H1 (cell line): ENCODE data around the gene ATM. TPM values are rescaled to one million over a fixed set of nuclear protein-coding genes. Genes with fewer than 3 reads are reported as not detected.

Experiments used
- CTCF ChIA-PET: fragments of 300-600 bp; sonication (Branson Sonifier 250); formaldehyde crosslinking; loops from one replicate; lab custom pipeline; 2021; ENCODE audit not compliant: partially characterized antibody; lab: Charles Lee
- POLR2A ChIA-PET: fragments of 300-600 bp; sonication (Branson Sonifier 250); formaldehyde crosslinking; loops from one replicate; lab custom pipeline; 2021; ENCODE audit warnings: inconsistent platforms; ENCODE audit not compliant: partially characterized antibody; lab: Charles Lee
- DNase-seq, 2 experiments: peaks; one replicate each; pipeline versions ENCODE4 v3.0.0 to v3.0.0-alpha.2; 2010 to 2022; ENCODE audit warnings: low spot score in 2 of 2, low read depth in 1 of 2, mixed read lengths in 1 of 2
- FAIRE-seq: peaks from 2 replicates; lab custom pipeline; 2011; peaks lifted over from hg19 to GRCh38; lab: Jason Lieb, UNC
- H2AFZ ChIP-seq: 2 replicates; pipeline ENCODE4 v1.8.1; 2012; ENCODE audit warnings: low read length, inconsistent platforms
- H2AK5ac ChIP-seq: 2 replicates; pipeline ENCODE4 v1.6.1; 2013; ENCODE audit warnings: low read depth, low read length
- H2BK120ac ChIP-seq: replicated peaks from 2 replicates; pipeline ENCODE3; 2013; ENCODE audit warnings: low read depth, low read length, inconsistent platforms
- H2BK12ac ChIP-seq: 2 replicates; pipeline ENCODE4 v1.6.1; 2013; ENCODE audit warnings: low read depth, low read length
- H2BK15ac ChIP-seq: 2 replicates; pipeline ENCODE4 v1.6.1; 2013; ENCODE audit warnings: low read length
- H2BK20ac ChIP-seq: 2 replicates; pipeline ENCODE4 v1.6.1; 2013; ENCODE audit warnings: low read length
- H2BK5ac ChIP-seq: 2 replicates; pipeline ENCODE4 v1.6.1; 2013; ENCODE audit warnings: low read depth, low read length
- H3K14ac ChIP-seq: 2 replicates; pipeline ENCODE4 v1.6.1; 2013; ENCODE audit warnings: inconsistent platforms; ENCODE audit not compliant: insufficient read length
- H3K18ac ChIP-seq: 2 replicates; pipeline ENCODE4 v1.6.1; 2013; ENCODE audit warnings: low read length; ENCODE audit errors: extremely low read depth
- H3K23ac ChIP-seq: 2 replicates; pipeline ENCODE4 v1.6.1; 2013; ENCODE audit warnings: inconsistent platforms; ENCODE audit not compliant: insufficient read length
- H3K23me2 ChIP-seq: 2 replicates; pipeline ENCODE4 v1.6.1; 2013; ENCODE audit warnings: low read depth, low read length
- H3K27ac ChIP-seq: 2 replicates; pipeline ENCODE4 v1.6.1; 2011; ENCODE audit warnings: low read depth, low read length, inconsistent platforms
- H3K27me3 ChIP-seq, 4 experiments: replicated peaks in 1 of 4; 1 replicate in 1 of 4; 2 replicates in 3 of 4; pipeline versions ENCODE4 v1.6.1 to v1.8.1; 2011 to 2013; ENCODE audit warnings: low read length in 3 of 4, mild to moderate bottlenecking in 3 of 4, inconsistent platforms in 2 of 4, mixed read lengths in 2 of 4, moderate library complexity in 1 of 4; ENCODE audit not compliant: control insufficient read depth in 3 of 4, insufficient read depth in 3 of 4; ENCODE audit errors: extremely low read depth in 1 of 4
- H3K36me3 ChIP-seq, 4 experiments: 2 replicates each; pipeline versions ENCODE4 v1.6.1 to v1.8.1; 2011 to 2013; ENCODE audit warnings: mild to moderate bottlenecking in 4 of 4, low read length in 3 of 4, moderate library complexity in 2 of 4, control low read depth in 1 of 4, inconsistent platforms in 1 of 4; ENCODE audit not compliant: insufficient read depth in 4 of 4, control insufficient read depth in 2 of 4
- H3K4ac ChIP-seq: replicated peaks from 2 replicates; pipeline ENCODE3; 2013; ENCODE audit warnings: low read length, low read depth, mixed read lengths, inconsistent platforms; ENCODE audit not compliant: insufficient read length
- H3K4me1 ChIP-seq, 4 experiments: replicated peaks in 1 of 4; 1 replicate in 1 of 4; 2 replicates in 3 of 4; pipeline versions ENCODE4 v1.6.1 to v1.8.1; 2011 to 2013; ENCODE audit warnings: low read length in 3 of 4, inconsistent platforms in 2 of 4, mixed read lengths in 1 of 4; ENCODE audit not compliant: insufficient read depth in 4 of 4, control insufficient read depth in 3 of 4
- H3K4me2 ChIP-seq, 2 experiments: 2 replicates each; pipeline versions ENCODE4 v1.6.1 to v1.8.1; 2011 to 2013; ENCODE audit warnings: low read depth in 2 of 2, low read length in 2 of 2, control low read depth in 1 of 2, inconsistent platforms in 1 of 2, mild to moderate bottlenecking in 1 of 2; ENCODE audit not compliant: insufficient read depth in 1 of 2
- H3K4me3 ChIP-seq, 4 experiments: fragments of 200-600, 300-600 bp in 1 of 4; sonication (generic), shearing (Covaris generic), sonication (Bioruptor Twin) in 1 of 4; 2 replicates each; pipeline versions ENCODE4 v1.5.1 to v1.8.1; 2011 to 2016; ENCODE audit warnings: low read length in 4 of 4, low read depth in 3 of 4, control low read depth in 2 of 4, inconsistent platforms in 2 of 4, mild to moderate bottlenecking in 2 of 4, mixed read lengths in 1 of 4, moderate library complexity in 1 of 4; ENCODE audit not compliant: insufficient read depth in 2 of 4; ENCODE audit errors: extremely low read depth in 1 of 4
- H3K56ac ChIP-seq: replicated peaks from 2 replicates; pipeline ENCODE3; 2013; ENCODE audit warnings: low read depth, mild to moderate bottlenecking, mixed read lengths, low read length, inconsistent platforms; ENCODE audit not compliant: insufficient read length
- H3K79me1 ChIP-seq: 2 replicates; pipeline ENCODE4 v1.6.1; 2013; ENCODE audit warnings: low read depth, low read length, control low read depth
- H3K79me2 ChIP-seq, 2 experiments: 2 replicates each; pipeline versions ENCODE4 v1.6.1 to v1.8.1; 2012 to 2013; ENCODE audit warnings: low read length in 2 of 2, mild to moderate bottlenecking in 2 of 2, inconsistent platforms in 1 of 2; ENCODE audit not compliant: insufficient read depth in 2 of 2, control insufficient read depth in 1 of 2
- H3K9ac ChIP-seq, 4 experiments: replicated peaks in 1 of 4; 1 replicate in 1 of 4; 2 replicates in 3 of 4; pipeline versions ENCODE4 v1.6.1 to v1.8.1; 2011 to 2013; ENCODE audit warnings: low read depth in 3 of 4, low read length in 3 of 4, control low read depth in 2 of 4, mild to moderate bottlenecking in 2 of 4, moderate library complexity in 2 of 4, inconsistent platforms in 1 of 4; ENCODE audit errors: extremely low read depth in 1 of 4
- H3K9me3 ChIP-seq, 2 experiments: 2 replicates each; pipeline versions ENCODE4 v1.6.1 to v1.8.1; 2012 to 2013; ENCODE audit warnings: mild to moderate bottlenecking in 2 of 2, moderate library complexity in 2 of 2, control low read depth in 1 of 2, inconsistent platforms in 1 of 2, low read depth in 1 of 2, low read length in 1 of 2, mixed read lengths in 1 of 2; ENCODE audit not compliant: insufficient read depth in 2 of 2
- H4K20me1 ChIP-seq, 2 experiments: replicated peaks in 1 of 2; 2 replicates each; pipeline versions ENCODE3 to v1.8.1; 2011 to 2013; ENCODE audit warnings: inconsistent platforms in 2 of 2, low read length in 2 of 2, mild to moderate bottlenecking in 1 of 2; ENCODE audit not compliant: insufficient read depth in 2 of 2, control insufficient read depth in 1 of 2
- H4K5ac ChIP-seq: 2 replicates; pipeline ENCODE4 v1.6.1; 2013; ENCODE audit warnings: low read length, low read depth, mixed read lengths, inconsistent platforms; ENCODE audit not compliant: insufficient read length
- H4K8ac ChIP-seq: 2 replicates; pipeline ENCODE4 v1.8.0; 2013; ENCODE audit warnings: mild to moderate bottlenecking, moderate library complexity, low read length, inconsistent platforms; ENCODE audit not compliant: insufficient read depth; ENCODE audit errors: extremely low read depth
- H4K91ac ChIP-seq: replicated peaks from 2 replicates; pipeline ENCODE3; 2013; ENCODE audit warnings: low read length, mixed read lengths, inconsistent platforms; ENCODE audit not compliant: insufficient read length
- HDAC6 ChIP-seq: IDR thresholded peaks from one replicate; pipeline ENCODE4 v1.7.1; 2012; ENCODE audit warnings: low read depth, mild to moderate bottlenecking, inconsistent platforms, low read length, moderate library complexity
- JUN ChIP-seq: IDR thresholded peaks from 2 replicates; pipeline ENCODE4 v1.6.1; 2011; ENCODE audit warnings: low read depth, mild to moderate bottlenecking, improper control_type of control experiment, low read length
- NANOG ChIP-seq: IDR thresholded peaks from 2 replicates; pipeline ENCODE4 v1.6.1; 2011; ENCODE audit warnings: low read length, low read depth, mild to moderate bottlenecking, inconsistent platforms; ENCODE audit not compliant: insufficient read depth, poor library complexity, severe bottlenecking
- NRF1 ChIP-seq: IDR thresholded peaks from 2 replicates; pipeline ENCODE4 v1.6.1; 2011; ENCODE audit warnings: mild to moderate bottlenecking, low read depth, low read length, improper control_type of control experiment
- PHF8 ChIP-seq: fragments of 200-600 bp; sonication (generic); conservative IDR thresholded peaks from 2 replicates; pipeline ENCODE4 v1.7.1; 2012; ENCODE audit warnings: low read depth, mild to moderate bottlenecking, inconsistent platforms, low read length, moderate library complexity
- SAP30 ChIP-seq: fragments of 300-600 bp; sonication (generic); IDR thresholded peaks from 2 replicates; pipeline ENCODE4 v1.7.1; 2012; ENCODE audit warnings: low read length, moderate library complexity, mild to moderate bottlenecking, inconsistent platforms; ENCODE audit not compliant: insufficient read depth, insufficient replicate concordance
- SIN3A ChIP-seq, 2 experiments: IDR thresholded peaks in 1 of 2; conservative IDR thresholded peaks in 1 of 2; 2 replicates each; pipeline ENCODE4 v1.6.1; 2011 to 2012; ENCODE audit warnings: low read length in 2 of 2, improper control_type of control experiment in 1 of 2, low read depth in 1 of 2, mild to moderate bottlenecking in 1 of 2
- SIX5 ChIP-seq: IDR thresholded peaks from 2 replicates; pipeline ENCODE4 v1.6.1; 2011; ENCODE audit warnings: mild to moderate bottlenecking, low read depth, low read length
- SRF ChIP-seq: IDR thresholded peaks from 2 replicates; pipeline ENCODE4 v1.6.1; 2011; ENCODE audit warnings: mild to moderate bottlenecking, low read depth, low read length, moderate library complexity
- TBP ChIP-seq: IDR thresholded peaks from 2 replicates; pipeline ENCODE4 v1.6.1; 2011; ENCODE audit warnings: low read depth, low read length, improper control_type of control experiment
- YY1 ChIP-seq: IDR thresholded peaks from 2 replicates; pipeline ENCODE4 v1.6.1; 2011; ENCODE audit warnings: low read depth, mild to moderate bottlenecking, low read length
- WGBS, 2 experiments: shearing (Covaris generic) in 1 of 2; methylation state at CpG; one replicate each; pipeline versions ENCODE4 v1.1.6 to v1.1.7; 2013 to 2015; ENCODE audit warnings: low lambda C conversion rate in 2 of 2, mixed read lengths in 2 of 2, inconsistent platforms in 1 of 2, low coverage in 1 of 2, missing lambda C conversion rate in 1 of 2; ENCODE audit not compliant: insufficient replicate concordance in 2 of 2, insufficient coverage in 1 of 2, insufficient read length in 1 of 2; ENCODE audit errors: extremely low coverage in 1 of 2, missing lambda C conversion rate in 1 of 2; 5-methylcytosine and 5-hydroxymethylcytosine counted together
- polyA plus RNA-seq, 7 experiments: library from polyadenylated mRNA; depleted of rRNA in 3 of 7; stranded (reverse) in 5 of 7; unstranded in 2 of 7; fragments of >200 nt in 5 of 7; fragments of 200-250 nt in 2 of 7; gene quantifications; 1 replicate in 5 of 7; 2 replicates in 1 of 7; 4 replicates in 1 of 7; pipeline versions ENCODE4 v1.2.1 to v1.2.3, GENCODE V29; 2011 to 2013; ENCODE audit warnings: missing spikeins in 2 of 7, mixed read lengths in 2 of 7
- total RNA-seq: library from RNA; stranded (reverse); fragmentation: NEBNext Ultra II Directional; extraction: Animal tissue kit (Norgen Biotek cat#: 25700); gene quantifications from 2 replicates; pipeline ENCODE4 v1.2.1, GENCODE V29; 2021

Gene ATM
- total and polyA plus RNA-seq, 2 of the 8 experiments (the other 6 are each of a cell fraction or from before 2014, with no cell fraction given): 14.9 to 55.4 TPM

- no peak overlapping the region for H3K23ac ChIP-seq
- H2BK5ac ChIP-seq: no peak overlapping the region
- FAIRE-seq (no peak), DNase-seq (no peak)
- H2BK120ac ChIP-seq: no peak overlapping the region
- TF ChIP-seq NANOG (no peak), SAP30 (no peak), JUN (no peak), TBP (no peak), HDAC6 (no peak), SIX5 (no peak), NRF1 (no peak), PHF8 (no peak), SIN3A (conservative IDR thresholded peaks at IDR 0.05 in 1 of 2, IDR thresholded peaks at IDR 0.05 in 1 of 2; ENCODE audit: low read depth in 1 of 2, low read length in 2 of 2) (no peak), YY1 (no peak), SRF (no peak)
- no peak overlapping the region for H2AFZ ChIP-seq
- no peak overlapping the region for H3K9ac ChIP-seq
- no peak overlapping the region for H2AK5ac ChIP-seq
- no peaks in the 10 kb centered on the region for H4K20me1 ChIP-seq
- H3K4ac ChIP-seq: no peak overlapping the region
- no peak overlapping the region for H4K8ac ChIP-seq
- H3K79me1 ChIP-seq: no peaks in the 10 kb centered on the region
- no peaks in the 10 kb centered on the region for H3K4me1 ChIP-seq
- no peaks in the 10 kb centered on the region for H3K23me2 ChIP-seq
- no peak overlapping the region for H2BK20ac ChIP-seq
- H3K4me3 ChIP-seq: no peak overlapping the region
- POLR2A ChIA-PET: no interaction called here
- no peaks in the 10 kb centered on the region for H3K79me2 ChIP-seq
- CTCF ChIA-PET: no interaction called here
- no peaks in the 10 kb centered on the region for H3K27me3 ChIP-seq
- H2BK15ac ChIP-seq: no peak overlapping the region
- no peak overlapping the region for H3K27ac ChIP-seq
- no peak overlapping the region for H4K5ac ChIP-seq
- H2BK12ac ChIP-seq: no peak overlapping the region
- peaks cover 0 to 11% (median 4%) of the 10 kb centered on the region in 4 experiments; a peak in 5 of 8 replicates for H3K36me3 ChIP-seq
- no peak overlapping the region for H3K56ac ChIP-seq
- 86% methylated on average over 2 of the region's 2 CpGs; no CpG with 5 or more reads in 1 of the 2 experiments for WGBS, 2 experiments
- no peaks in the 10 kb centered on the region for H3K9me3 ChIP-seq
- H3K18ac ChIP-seq: no peak overlapping the region
- no peak overlapping the region for H4K91ac ChIP-seq
- H3K4me2 ChIP-seq: no peak overlapping the region
- no peak overlapping the region for H3K14ac ChIP-seq
Measured at GRCh38 chr11:108364159-108364558, 141.3 kb downstream of the ATM start.
